HG03565 (cell line): ENCODE measurements around the gene PRR7.

Source experiments
- ATAC-seq: cut with Tn5 transposase; IDR thresholded peaks from one replicate; pipeline ENCODE4 v1.9.1; 2021; ENCODE audit warnings: mild to moderate bottlenecking, moderate library complexity; ENCODE audit not compliant: unreplicated experiment

PRR7 gene

GRCh38 chr5:177421062-177421798 lies 25.4 kb upstream of the PRR7 start:
- no peak for ATAC-seq

GRCh38 chr5:177423671-177424070 lies 22.9 kb upstream of the PRR7 start:
- no peak for ATAC-seq

- no peak for ATAC-seq
Measured at GRCh38 chr5:177425196-177425800, 21.3 kb upstream of the PRR7 start.

DNA sequence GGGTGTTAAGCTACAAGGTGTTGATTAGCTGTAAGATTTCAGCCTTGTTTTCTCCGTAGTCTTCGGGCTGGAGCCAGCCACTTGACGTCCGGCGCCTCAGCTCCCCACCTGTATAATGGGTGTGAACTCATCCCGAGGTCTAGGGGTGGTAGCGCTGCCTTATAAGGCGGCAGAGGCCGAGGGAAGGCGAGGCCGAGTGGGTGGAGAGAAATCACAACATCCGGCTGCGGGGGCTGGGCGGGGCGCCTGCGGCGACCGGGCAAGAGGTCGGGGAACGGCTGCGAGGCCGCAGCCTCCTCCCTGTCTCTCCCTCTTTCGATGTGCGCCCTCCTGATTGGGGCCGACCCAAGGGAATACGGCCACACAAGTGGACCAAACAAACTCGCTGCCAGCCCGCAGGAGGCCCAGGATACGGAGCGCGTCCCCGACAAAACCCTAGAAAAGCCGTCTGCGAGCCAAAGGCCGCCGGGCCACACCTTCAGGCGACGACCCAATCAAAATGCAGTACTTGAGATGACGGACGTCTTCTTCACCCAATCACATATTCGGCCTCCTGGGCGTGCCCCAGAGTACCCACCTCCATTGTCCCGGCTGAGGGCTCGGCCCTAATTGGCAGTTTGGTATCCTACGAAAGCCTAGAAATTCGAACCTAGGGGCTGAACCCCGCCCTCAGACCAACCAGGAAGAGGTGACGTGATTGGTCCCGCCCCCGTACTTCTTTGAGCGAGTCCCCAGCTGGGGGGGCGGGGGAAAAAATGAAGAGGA lies 20.6 kb upstream of the PRR7 start:
- peak; percentile 63 for ATAC-seq

DNA sequence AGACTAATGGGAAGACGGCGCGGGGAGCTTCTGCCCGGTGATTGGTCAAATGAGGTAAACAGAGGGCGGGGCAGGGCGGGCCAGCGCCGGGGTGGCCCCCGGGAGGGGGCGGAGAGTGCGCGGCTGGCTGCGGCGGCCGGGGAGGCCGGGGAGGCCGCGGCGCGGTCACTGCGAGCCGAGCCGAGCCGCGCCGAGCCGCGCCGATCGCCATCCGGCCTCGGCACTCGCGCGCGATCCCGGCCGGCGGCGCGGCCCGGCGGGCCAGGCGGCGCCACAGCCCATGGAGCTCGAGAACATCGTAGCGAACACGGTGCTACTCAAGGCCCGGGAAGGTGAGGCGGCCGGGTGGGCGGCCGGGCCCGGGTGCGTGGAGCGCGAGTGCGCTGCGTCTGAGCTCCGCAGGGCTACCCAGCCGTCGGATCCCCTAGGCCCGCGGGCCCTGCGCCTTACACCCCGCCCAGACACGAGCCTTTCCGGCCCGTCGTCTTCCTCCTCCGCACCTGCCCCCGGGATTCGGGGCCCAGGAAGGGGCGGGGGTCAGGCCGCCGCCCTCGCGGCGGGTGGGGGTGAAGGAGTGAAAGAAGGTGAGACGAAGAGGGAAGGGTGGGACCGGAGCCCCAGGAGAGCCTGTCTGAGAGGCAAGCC lies 19.9 kb upstream of the PRR7 start, which contains the start of gene GRK6:
GRK6 (plus strand) TSS at position 111 of the 645 bp plus-strand sequence; CDS start at position 281, 170 bp downstream.
- peak; percentile 5 for ATAC-seq

- no peak for ATAC-seq
Measured at GRCh38 chr5:177427211-177427822, 19.3 kb upstream of the PRR7 start.

- ATAC-seq = no peak
Measured at GRCh38 chr5:177427919-177428573, 18.6 kb upstream of the PRR7 start.

DNA sequence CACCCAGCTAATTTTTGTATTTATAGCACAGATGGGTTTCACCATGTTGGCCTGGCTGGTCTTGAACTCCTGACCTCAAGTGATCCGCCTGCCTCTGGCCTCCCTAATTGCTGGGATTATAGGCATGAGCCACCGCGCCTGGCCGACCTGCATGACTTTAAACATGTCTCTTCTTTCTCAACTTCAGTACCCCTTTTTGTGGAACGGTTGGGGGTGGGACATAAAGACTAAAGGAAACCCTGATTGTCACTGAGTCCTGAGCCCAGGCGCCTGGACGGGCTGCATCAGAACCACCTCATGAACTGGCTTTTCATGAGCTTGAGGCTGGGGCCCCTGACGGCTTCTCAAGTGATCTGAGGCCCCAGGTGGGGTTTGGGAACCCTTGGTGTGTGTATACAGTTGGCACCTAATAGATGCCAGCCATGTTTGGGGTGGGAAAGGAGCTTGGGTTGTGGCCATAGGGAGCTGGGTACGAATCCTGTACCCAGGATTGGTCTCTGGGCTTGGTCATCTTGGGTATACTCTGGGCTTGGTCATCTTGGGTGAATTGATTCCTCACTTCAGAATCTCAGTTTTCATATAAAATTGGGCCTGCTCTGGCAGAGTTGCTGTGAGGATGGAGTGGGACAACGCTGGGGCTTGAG lies 17.9 kb upstream of the PRR7 start:
- no peak for ATAC-seq

GRCh38 chr5:177429248-177430040 lies 17.2 kb upstream of the PRR7 start:
- no peak for ATAC-seq

DNA sequence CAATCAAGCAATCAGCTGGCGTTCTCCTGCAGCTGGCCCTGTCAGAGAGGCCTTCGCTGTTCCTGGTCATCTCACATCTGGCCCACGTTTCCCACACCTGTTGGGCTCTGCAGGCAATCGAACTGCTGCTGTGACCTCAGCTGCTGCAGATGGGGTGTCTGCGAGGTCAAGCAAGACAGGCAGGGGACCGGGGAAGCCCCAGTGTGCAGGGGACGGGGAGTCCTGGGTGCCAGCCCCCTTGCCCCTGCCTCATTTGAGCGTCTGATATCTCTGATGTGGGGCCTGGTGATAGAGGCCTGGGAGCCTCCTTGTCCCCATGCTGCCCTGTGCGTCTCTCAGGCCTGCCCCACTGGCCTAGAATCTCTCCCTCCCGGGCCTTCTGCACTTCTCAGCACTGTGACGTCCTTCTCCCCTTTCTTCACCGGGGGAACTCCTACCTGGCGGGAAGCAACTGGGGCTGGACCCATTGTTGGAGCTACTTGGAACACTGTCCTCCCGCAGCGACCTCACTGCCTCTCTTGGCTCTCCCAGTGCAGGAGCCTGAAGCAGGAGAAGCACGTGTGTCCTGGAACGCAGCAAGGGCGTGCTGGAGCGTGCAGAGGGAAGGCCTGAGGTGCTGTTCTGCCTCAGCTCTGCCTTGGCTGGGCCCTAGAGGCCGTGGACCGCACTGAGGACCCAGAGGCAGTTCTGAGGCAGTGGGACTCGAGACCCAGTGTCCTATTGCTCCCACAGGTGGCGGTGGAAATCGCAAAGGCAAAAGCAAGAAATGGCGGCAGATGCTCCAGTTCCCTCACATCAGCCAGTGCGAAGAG lies 16.3 kb upstream of the PRR7 start:
- no peak for ATAC-seq

DNA sequence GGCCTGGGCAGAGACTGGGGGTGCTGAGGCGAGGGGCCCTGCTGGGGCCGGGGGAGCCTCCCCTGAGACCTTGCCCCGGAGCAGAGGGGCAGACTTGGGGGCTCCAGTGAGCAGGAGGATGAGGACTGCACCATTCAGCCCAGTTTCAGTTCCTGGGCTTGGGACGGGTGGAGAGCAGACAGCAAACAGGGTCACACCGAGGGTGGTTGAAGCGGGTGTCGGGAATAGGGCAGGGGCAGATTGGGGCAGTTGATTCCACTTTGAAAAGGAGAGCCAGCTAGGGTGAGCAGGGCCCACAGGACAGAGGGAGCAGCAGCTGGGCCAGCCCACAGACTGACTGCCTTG lies 15.7 kb upstream of the PRR7 start:
- ATAC-seq = no peak

- peak; percentile 30 for ATAC-seq
Measured at GRCh38 chr5:177431317-177432142, 15.1 kb upstream of the PRR7 start.

- no peak for ATAC-seq
Measured at GRCh38 chr5:177432143-177432838, 14.3 kb upstream of the PRR7 start.

DNA sequence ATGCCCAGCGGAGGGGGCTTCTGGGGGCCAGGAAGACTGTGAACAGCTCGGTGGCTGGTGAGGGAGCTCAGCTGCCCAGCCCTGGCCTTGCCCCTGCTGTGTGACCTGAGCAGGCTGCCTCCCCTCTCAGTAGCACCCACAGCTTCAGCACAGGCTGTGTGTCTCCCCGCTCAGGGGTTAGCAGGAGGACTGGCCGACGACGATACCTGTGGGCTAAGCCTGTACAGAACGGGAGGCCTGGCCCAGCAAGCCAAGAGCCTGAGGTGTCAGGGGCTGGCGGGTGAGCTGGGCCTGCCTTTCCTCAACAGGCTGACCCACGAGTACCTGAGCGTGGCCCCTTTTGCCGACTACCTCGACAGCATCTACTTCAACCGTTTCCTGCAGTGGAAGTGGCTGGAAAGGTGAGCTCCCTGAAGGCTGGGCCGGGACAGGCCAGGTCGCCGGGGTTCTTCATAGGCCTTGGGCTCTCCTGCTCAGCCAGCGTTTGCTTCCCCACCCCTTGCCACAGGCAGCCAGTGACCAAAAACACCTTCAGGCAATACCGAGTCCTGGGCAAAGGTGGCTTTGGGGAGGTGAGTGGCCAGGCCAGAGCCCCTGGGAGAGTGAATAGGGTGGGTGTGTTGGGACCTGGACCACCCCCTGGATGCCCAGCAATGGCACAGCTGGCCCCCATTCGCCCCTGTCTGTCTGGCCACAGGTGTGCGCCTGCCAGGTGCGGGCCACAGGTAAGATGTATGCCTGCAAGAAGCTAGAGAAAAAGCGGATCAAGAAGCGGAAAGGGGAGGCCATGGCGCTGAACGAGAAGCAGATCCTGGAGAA lies 13.6 kb upstream of the PRR7 start:
- no peak for ATAC-seq

DNA sequence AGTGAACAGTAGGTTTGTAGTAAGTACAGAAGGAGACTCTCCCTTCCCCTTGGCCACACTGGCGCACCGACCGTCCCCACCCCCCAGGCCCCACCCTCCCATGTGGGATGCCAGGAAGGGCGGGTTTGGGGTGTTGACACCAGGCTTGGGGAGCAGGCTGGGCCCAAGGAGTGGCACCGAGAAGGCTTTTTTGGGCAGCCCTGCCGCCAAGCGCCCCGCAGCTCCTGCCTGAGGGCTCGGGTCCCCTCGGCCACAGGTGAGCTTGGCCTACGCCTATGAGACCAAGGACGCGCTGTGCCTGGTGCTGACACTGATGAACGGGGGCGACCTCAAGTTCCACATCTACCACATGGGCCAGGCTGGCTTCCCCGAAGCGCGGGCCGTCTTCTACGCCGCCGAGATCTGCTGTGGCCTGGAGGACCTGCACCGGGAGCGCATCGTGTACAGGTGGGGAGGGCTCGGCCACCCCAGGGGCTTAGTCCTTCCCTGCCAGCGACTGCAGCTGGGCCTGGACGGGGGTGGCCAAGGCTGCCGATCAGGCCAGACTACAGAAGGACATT lies 12.9 kb upstream of the PRR7 start:
- no peak for ATAC-seq

DNA sequence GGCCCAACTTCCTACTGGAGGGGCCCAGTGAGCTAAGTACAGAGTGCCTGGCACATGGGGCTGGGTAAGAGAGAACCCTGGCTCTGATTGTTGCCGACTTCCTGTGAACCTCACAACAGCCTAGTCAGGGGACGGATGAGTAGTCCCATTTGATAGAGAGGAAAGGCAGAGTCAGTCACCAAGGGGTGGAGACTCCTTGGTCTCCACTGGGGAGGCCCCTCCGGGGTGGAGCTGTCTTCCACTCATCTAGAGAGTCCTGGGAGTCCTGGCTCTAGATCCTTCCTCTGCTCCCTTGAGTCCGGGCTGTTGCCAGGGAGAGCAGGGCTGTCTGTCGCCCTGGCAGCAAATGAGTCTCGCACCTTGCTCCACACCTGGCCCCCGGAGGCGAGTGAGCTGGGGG lies 12.2 kb upstream of the PRR7 start:
- no peak for ATAC-seq
